IMR-90 (cell line): ENCODE results near the gene CNKSR3. TPM values are rescaled to one million over a fixed set of nuclear protein-coding genes. Genes with fewer than 3 reads are reported as not detected.

Experiments used
- ATAC-seq: fragments of 200-7000 bp; cut with Tn5 transposase; 2 replicates; pipeline ENCODE4 v1.9.1; 2020; ENCODE audit warnings: low read depth, mild to moderate bottlenecking, moderate library complexity
- BruUV-seq: library from RNA; stranded (reverse); fragments of 400-500 nt; replicated peaks from 2 replicates; lab custom pipeline; 2021; lab: Mats Ljungman, UMichigan
- CTCF ChIA-PET: fragments of 300-600 bp; formaldehyde crosslinking; extraction: SDS; loops from one replicate; lab custom pipeline; 2021; ENCODE audit warnings: antibody characterized with exemption; lab: Yijun Ruan, JAX
- POLR2A ChIA-PET: fragments of 300-600 bp; sonication (Branson Sonifier 250); formaldehyde crosslinking; loops from one replicate; lab custom pipeline; 2022; ENCODE audit warnings: antibody characterized with exemption; ENCODE audit not compliant: unreplicated experiment; lab: Charles Lee
- DNase-seq: peaks from one replicate; pipeline ENCODE4 v3.0.0; 2013
- H2AFZ ChIP-seq: replicated peaks from 2 replicates; pipeline ENCODE3; 2013; ENCODE audit warnings: low read length, mild to moderate bottlenecking; ENCODE audit not compliant: poor library complexity
- H2AK5ac ChIP-seq: 2 replicates; pipeline ENCODE4 v1.6.1; 2013; ENCODE audit warnings: low read depth, low read length, inconsistent platforms
- H2AK9ac ChIP-seq: replicated peaks from 2 replicates; pipeline ENCODE3; 2013; ENCODE audit warnings: mild to moderate bottlenecking, low read depth, low read length, moderate library complexity; ENCODE audit not compliant: poor library complexity
- H2BK120ac ChIP-seq: 2 replicates; pipeline ENCODE4 v1.6.1; 2013; ENCODE audit warnings: low read depth, low read length, inconsistent platforms
- H2BK15ac ChIP-seq: 3 replicates; pipeline ENCODE4 v1.6.1; 2013; ENCODE audit warnings: low read depth, low read length, inconsistent platforms
- H2BK20ac ChIP-seq: 2 replicates; pipeline ENCODE4 v1.6.1; 2013; ENCODE audit warnings: low read depth, mild to moderate bottlenecking, inconsistent platforms, low read length, moderate library complexity
- H2BK5ac ChIP-seq: 2 replicates; pipeline ENCODE4 v1.6.1; 2013; ENCODE audit warnings: mild to moderate bottlenecking, low read depth, low read length, inconsistent platforms; ENCODE audit not compliant: poor library complexity, severe bottlenecking
- H3K14ac ChIP-seq: replicated peaks from 2 replicates; pipeline ENCODE4 v1.6.1; 2013; ENCODE audit warnings: low read depth, low read length, inconsistent platforms
- H3K18ac ChIP-seq: 2 replicates; pipeline ENCODE4 v1.6.1; 2013; ENCODE audit warnings: low read depth, low read length, control low read depth
- H3K23ac ChIP-seq: 2 replicates; pipeline ENCODE4 v1.6.1; 2013; ENCODE audit warnings: low read depth, low read length, inconsistent platforms
- H3K27ac ChIP-seq: 2 replicates; pipeline ENCODE4 v1.5.1; 2013; ENCODE audit warnings: mild to moderate bottlenecking, control low read depth, low read length; ENCODE audit not compliant: insufficient read depth
- H3K27me3 ChIP-seq: 2 replicates; pipeline ENCODE4 v1.6.1; 2013; ENCODE audit warnings: low read length; ENCODE audit not compliant: control insufficient read depth, insufficient read depth
- H3K36me3 ChIP-seq: 2 replicates; pipeline ENCODE4 v1.6.1; 2013; ENCODE audit warnings: low read length, mixed read lengths; ENCODE audit not compliant: control insufficient read depth, insufficient read depth
- H3K4ac ChIP-seq: 2 replicates; pipeline ENCODE4 v1.6.1; 2013; ENCODE audit warnings: low read depth, low read length, inconsistent platforms
- H3K4me1 ChIP-seq: 2 replicates; pipeline ENCODE4 v1.6.1; 2013; ENCODE audit warnings: low read length, mixed read lengths; ENCODE audit not compliant: control insufficient read depth, insufficient read depth
- H3K4me2 ChIP-seq: 2 replicates; pipeline ENCODE4 v1.6.1; 2013; ENCODE audit warnings: low read depth, mild to moderate bottlenecking, control low read depth, low read length, moderate library complexity
- H3K4me3 ChIP-seq: 2 replicates; pipeline ENCODE4 v1.5.1; 2013; ENCODE audit warnings: low read depth, mild to moderate bottlenecking, control low read depth, low read length, moderate library complexity; ENCODE audit not compliant: insufficient read depth
- H3K56ac ChIP-seq: 2 replicates; pipeline ENCODE4 v1.6.1; 2013; ENCODE audit warnings: low read length, inconsistent platforms; ENCODE audit not compliant: insufficient read depth; ENCODE audit errors: extremely low read depth
- H3K79me1 ChIP-seq, 2 experiments: 2 replicates each; pipeline ENCODE4 v1.6.1; 2013; ENCODE audit warnings: low read length in 2 of 2, inconsistent platforms in 1 of 2, low read depth in 1 of 2
- H3K9ac ChIP-seq: 2 replicates; pipeline ENCODE4 v1.6.1; 2013; ENCODE audit warnings: low read depth, low read length, control low read depth
- H3K9me1 ChIP-seq: 2 replicates; pipeline ENCODE4 v1.6.1; 2013; ENCODE audit warnings: low read length, inconsistent platforms; ENCODE audit not compliant: insufficient read depth
- H3K9me3 ChIP-seq: 2 replicates; pipeline ENCODE4 v1.6.1; 2013; ENCODE audit warnings: low read length; ENCODE audit not compliant: control insufficient read depth, insufficient read depth
- H4K20me1 ChIP-seq: 2 replicates; pipeline ENCODE4 v1.6.1; 2013; ENCODE audit warnings: low read length, inconsistent platforms; ENCODE audit not compliant: insufficient read depth
- H4K5ac ChIP-seq: 2 replicates; pipeline ENCODE4 v1.6.1; 2013; ENCODE audit warnings: mild to moderate bottlenecking, low read depth, low read length, control low read depth
- H4K8ac ChIP-seq, 2 experiments: 2 replicates each; pipeline ENCODE4 v1.6.1; 2013; ENCODE audit warnings: low read depth in 2 of 2, low read length in 2 of 2, control low read depth in 1 of 2, inconsistent platforms in 1 of 2
- H4K91ac ChIP-seq: 2 replicates; pipeline ENCODE4 v1.6.1; 2013; ENCODE audit warnings: low read depth, low read length, inconsistent platforms; ENCODE audit not compliant: insufficient read depth
- BHLHE40 ChIP-seq: fragments of 150-350 bp; IDR thresholded peaks from 2 replicates; pipeline ENCODE4 v1.6.1; 2016; ENCODE audit warnings: mild to moderate bottlenecking, low read depth, low read length
- CEBPB ChIP-seq: IDR thresholded peaks from 2 replicates; pipeline ENCODE4 v1.6.1; 2012; ENCODE audit warnings: low read depth, low read length, improper control_type of control experiment
- CHD1 ChIP-seq: IDR thresholded peaks from 2 replicates; pipeline ENCODE4 v1.6.1; 2012; ENCODE audit warnings: low read depth, low read length, improper control_type of control experiment
- FOS ChIP-seq: fragments of 150-350 bp; IDR thresholded peaks from 2 replicates; pipeline ENCODE4 v1.6.1; 2016; ENCODE audit warnings: low read depth, low read length
- MAFK ChIP-seq: IDR thresholded peaks from 2 replicates; pipeline ENCODE4 v1.6.1; 2012; ENCODE audit warnings: low read depth, low read length, improper control_type of control experiment
- MAZ ChIP-seq: IDR thresholded peaks from 2 replicates; pipeline ENCODE4 v1.6.1; 2012; ENCODE audit warnings: low read depth, mild to moderate bottlenecking, low read length, improper control_type of control experiment, moderate library complexity, borderline replicate concordance
- MXI1 ChIP-seq: IDR thresholded peaks from 2 replicates; pipeline ENCODE4 v1.6.1; 2012; ENCODE audit warnings: low read depth, mild to moderate bottlenecking, low read length, moderate library complexity, borderline replicate concordance
- NFE2L2 ChIP-seq: fragments of 150-350 bp; IDR thresholded peaks from 2 replicates; pipeline ENCODE4 v1.6.1; 2016; ENCODE audit warnings: low read depth, mild to moderate bottlenecking, low read length
- POLR2A ChIP-seq: IDR thresholded peaks from 2 replicates; pipeline ENCODE4 v1.6.1; 2012; ENCODE audit warnings: mild to moderate bottlenecking, low read depth, low read length
- RAD21 ChIP-seq: IDR thresholded peaks from 2 replicates; pipeline ENCODE4 v1.6.1; 2012; ENCODE audit warnings: low read length, improper control_type of control experiment
- RCOR1 ChIP-seq: IDR thresholded peaks from 2 replicates; pipeline ENCODE4 v1.6.1; 2012; ENCODE audit warnings: mild to moderate bottlenecking, low read length, improper control_type of control experiment; ENCODE audit not compliant: insufficient replicate concordance
- RFX5 ChIP-seq: IDR thresholded peaks from 2 replicates; pipeline ENCODE4 v1.8.0; 2012; ENCODE audit warnings: low read depth, mild to moderate bottlenecking, low read length, moderate library complexity
- SMC3 ChIP-seq: fragments of 150-350 bp; IDR thresholded peaks from 2 replicates; pipeline ENCODE4 v1.6.1; 2016; ENCODE audit warnings: low read depth, mild to moderate bottlenecking, antibody characterized with exemption, low read length, moderate library complexity
- WGBS, 2 experiments: methylation state at CpG; one replicate each; pipeline versions ENCODE4 v1.1.5 to v1.1.7; 2013; ENCODE audit warnings: missing lambda C conversion rate in 2 of 2; ENCODE audit not compliant: insufficient read length in 1 of 2; ENCODE audit errors: extremely low coverage in 2 of 2; 5-methylcytosine and 5-hydroxymethylcytosine counted together
- dilution Hi-C: fragments of 300-500 bp; cut with HindIII; formaldehyde crosslinking; loops from one replicate; pipeline ENCODE4 v1.14.3; 2018; ENCODE audit warnings: low sequenced_read_pairs; ENCODE audit not compliant: unreplicated experiment
- in situ Hi-C: fragments of 300-500 bp; cut with MboI; formaldehyde crosslinking; loops from 3 replicates; pipeline ENCODE4 v1.14.3; 2019; ENCODE audit warnings: low sequenced_read_pairs, inconsistent platforms, mixed read lengths
- intact Hi-C: fragments of 100-400 bp; cut with micrococcal nuclease; formaldehyde crosslinking; loops from 2 replicates; pipeline ENCODE4 v1.10.0; 2022
- polyA plus RNA-seq, 3 experiments: library from polyadenylated mRNA; depleted of rRNA; stranded (reverse); fragments of >200 nt; gene quantifications; 2 replicates each; pipeline ENCODE4 v1.2.3, GENCODE V29; 2012; ENCODE audit warnings: low replicate concordance in 1 of 3
- total RNA-seq: library from RNA; depleted of rRNA; stranded (reverse); fragments of >200 nt; gene quantifications from 2 replicates; pipeline ENCODE4 v1.2.3, GENCODE V29; 2012
- TF ChIP-seq, protein P1 (sequence below): conservative IDR thresholded peaks from 2 replicates; pipeline ENCODE4 v1.5.1; 2012; ENCODE audit warnings: mild to moderate bottlenecking, low read depth, low read length, improper control_type of control experiment
- TF ChIP-seq, protein P2 (sequence below): fragments of 150-350 bp; IDR thresholded peaks from 2 replicates; pipeline ENCODE4 v1.6.1; 2016; ENCODE audit warnings: low read depth, mild to moderate bottlenecking, low read length, moderate library complexity, borderline replicate concordance
- TF ChIP-seq, protein P3 (sequence below): fragments of 150-350 bp; IDR thresholded peaks from 2 replicates; pipeline ENCODE4 v1.6.1; 2017; ENCODE audit warnings: mild to moderate bottlenecking, antibody characterized with exemption, low read length, low read depth

The CNKSR3 gene
- total and polyA plus RNA-seq, 2 of the 4 experiments (the other 2 are of a cell fraction): 6.7 to 15.8 TPM

- Histone ChIP-seq H2BK5ac (no peak overlapping the region), H2AFZ (no peak overlapping the region), H3K4me1 (no peaks in the 10 kb centered on the region), H3K27ac (no peak overlapping the region), H2AK5ac (no peak overlapping the region), H3K79me1 (no peaks in the 10 kb centered on the region), H3K23ac (no peak overlapping the region), H3K14ac (no peak overlapping the region), H3K9me3 (no peaks in the 10 kb centered on the region), H3K27me3 (no peaks in the 10 kb centered on the region), H3K56ac (no peak overlapping the region), H3K18ac (no peak overlapping the region), H4K20me1 (no peaks in the 10 kb centered on the region), H2AK9ac (no peak overlapping the region), H4K8ac (no peak overlapping the region), H3K9me1 (no peaks in the 10 kb centered on the region), H3K4ac (no peak overlapping the region), H3K36me3 (no peaks in the 10 kb centered on the region), H2BK15ac (no peak overlapping the region), H4K91ac (no peak overlapping the region), H3K4me3 (no peak overlapping the region), H2BK120ac (no peak overlapping the region), H3K9ac (no peak overlapping the region), H4K5ac (no peak overlapping the region), H3K4me2 (no peak overlapping the region), H2BK20ac (no peak overlapping the region)
- dilution Hi-C loops (no loop called here), in situ Hi-C loops (no loop called here), intact Hi-C loops (no loop called here)
- CTCF ChIA-PET: no interaction called here
- BruUV-seq: no TSS peak
- DNase-seq (no peak), ATAC-seq (no peak)
- POLR2A ChIA-PET: no interaction called here
- WGBS, 2 experiments: no CpG with 5 or more reads among the region's 6 CpGs
- TF ChIP-seq NFE2L2 (no peak), CHD1 (no peak), MAZ (no peak), RCOR1 (no peak), MAFK (no peak), SMC3 (no peak), RAD21 (no peak), RFX5 (no peak), CEBPB (no peak), POLR2A (no peak), FOS (no peak), MXI1 (no peak), BHLHE40 (no peak)
- TF ChIP-seq, protein P1, sequence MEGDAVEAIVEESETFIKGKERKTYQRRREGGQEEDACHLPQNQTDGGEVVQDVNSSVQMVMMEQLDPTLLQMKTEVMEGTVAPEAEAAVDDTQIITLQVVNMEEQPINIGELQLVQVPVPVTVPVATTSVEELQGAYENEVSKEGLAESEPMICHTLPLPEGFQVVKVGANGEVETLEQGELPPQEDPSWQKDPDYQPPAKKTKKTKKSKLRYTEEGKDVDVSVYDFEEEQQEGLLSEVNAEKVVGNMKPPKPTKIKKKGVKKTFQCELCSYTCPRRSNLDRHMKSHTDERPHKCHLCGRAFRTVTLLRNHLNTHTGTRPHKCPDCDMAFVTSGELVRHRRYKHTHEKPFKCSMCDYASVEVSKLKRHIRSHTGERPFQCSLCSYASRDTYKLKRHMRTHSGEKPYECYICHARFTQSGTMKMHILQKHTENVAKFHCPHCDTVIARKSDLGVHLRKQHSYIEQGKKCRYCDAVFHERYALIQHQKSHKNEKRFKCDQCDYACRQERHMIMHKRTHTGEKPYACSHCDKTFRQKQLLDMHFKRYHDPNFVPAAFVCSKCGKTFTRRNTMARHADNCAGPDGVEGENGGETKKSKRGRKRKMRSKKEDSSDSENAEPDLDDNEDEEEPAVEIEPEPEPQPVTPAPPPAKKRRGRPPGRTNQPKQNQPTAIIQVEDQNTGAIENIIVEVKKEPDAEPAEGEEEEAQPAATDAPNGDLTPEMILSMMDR: no peak
- TF ChIP-seq, protein P2, sequence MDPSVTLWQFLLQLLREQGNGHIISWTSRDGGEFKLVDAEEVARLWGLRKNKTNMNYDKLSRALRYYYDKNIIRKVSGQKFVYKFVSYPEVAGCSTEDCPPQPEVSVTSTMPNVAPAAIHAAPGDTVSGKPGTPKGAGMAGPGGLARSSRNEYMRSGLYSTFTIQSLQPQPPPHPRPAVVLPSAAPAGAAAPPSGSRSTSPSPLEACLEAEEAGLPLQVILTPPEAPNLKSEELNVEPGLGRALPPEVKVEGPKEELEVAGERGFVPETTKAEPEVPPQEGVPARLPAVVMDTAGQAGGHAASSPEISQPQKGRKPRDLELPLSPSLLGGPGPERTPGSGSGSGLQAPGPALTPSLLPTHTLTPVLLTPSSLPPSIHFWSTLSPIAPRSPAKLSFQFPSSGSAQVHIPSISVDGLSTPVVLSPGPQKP: no peak
- TF ChIP-seq, protein P3, sequence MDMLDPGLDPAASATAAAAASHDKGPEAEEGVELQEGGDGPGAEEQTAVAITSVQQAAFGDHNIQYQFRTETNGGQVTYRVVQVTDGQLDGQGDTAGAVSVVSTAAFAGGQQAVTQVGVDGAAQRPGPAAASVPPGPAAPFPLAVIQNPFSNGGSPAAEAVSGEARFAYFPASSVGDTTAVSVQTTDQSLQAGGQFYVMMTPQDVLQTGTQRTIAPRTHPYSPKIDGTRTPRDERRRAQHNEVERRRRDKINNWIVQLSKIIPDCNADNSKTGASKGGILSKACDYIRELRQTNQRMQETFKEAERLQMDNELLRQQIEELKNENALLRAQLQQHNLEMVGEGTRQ: no peak
Measured at GRCh38 chr6:154518396-154518795, 7.9 kb upstream of the CNKSR3 start.
